Lower lobe of right lung (tissue), 2 donors: ENCODE measurements around the gene ZNF142. TPM values are rescaled to one million over a fixed set of nuclear protein-coding genes. Genes with fewer than 3 reads are reported as not detected.
A peak's percentile ranks its signal among the peaks of the same experiment; 100 is the strongest.

Experiments used
- ATAC-seq, 2 donors: fragments of 200-7000 bp; cut with Tn5 transposase; one replicate each; pipeline ENCODE4 v1.9.1; 2020 to 2022; ENCODE audit warnings: mild to moderate bottlenecking in 2 of 2, moderate library complexity in 2 of 2
- DNase-seq: peaks from one replicate; pipeline ENCODE4 v3.0.0-alpha.2; 2020
- H3K27ac ChIP-seq: fragments of 200-600 bp; one replicate; pipeline ENCODE4 v1.8.0; 2022
- H3K27me3 ChIP-seq: fragments of 200-600 bp; one replicate; pipeline ENCODE4 v1.8.0; 2022; ENCODE audit warnings: low read depth
- H3K36me3 ChIP-seq: fragments of 200-600 bp; one replicate; pipeline ENCODE4 v1.8.0; 2022; ENCODE audit warnings: mild to moderate bottlenecking
- H3K4me1 ChIP-seq: fragments of 200-600 bp; one replicate; pipeline ENCODE4 v1.8.0; 2022
- H3K4me3 ChIP-seq: fragments of 200-600 bp; one replicate; pipeline ENCODE4 v1.8.0; 2022; ENCODE audit warnings: mild to moderate bottlenecking
- H3K9me3 ChIP-seq: fragments of 200-600 bp; one replicate; pipeline ENCODE4 v1.8.0; 2022
- intact Hi-C: fragments of 100-400 bp; cut with DNase I; formaldehyde crosslinking; loops from one replicate; pipeline ENCODE4 v1.11.0; 2022
- total RNA-seq: library from RNA; stranded (reverse); fragmentation: NEBNext Ultra II Directional; extraction: Animal tissue kit (Norgen Biotek cat#: 25700); gene quantifications from one replicate; pipeline ENCODE4 v1.2.1, GENCODE V29; 2021
- TF ChIP-seq, protein P1 (sequence below): fragments of 200-600 bp; IDR thresholded peaks from one replicate; pipeline ENCODE4 v1.8.0; 2022; ENCODE audit warnings: antibody characterized with exemption, mild to moderate bottlenecking
- donor health status: DM: no; HTN: yes; CAD: no; lungs with severe emphysema.

Gene ZNF142
- total RNA-seq, 1 donor from 2014 or later: 21.1 TPM

- peak in 1 of 2 donors; percentile 17 for ATAC-seq
Measured at GRCh38 chr2:218642121-218642656, 17.2 kb downstream of the ZNF142 start.

GRCh38 chr2:218638372-218638771, 21.1 kb downstream of the ZNF142 start:
- no peaks in the 10 kb centered on the region for H3K9me3 ChIP-seq
- TF ChIP-seq, protein P1, sequence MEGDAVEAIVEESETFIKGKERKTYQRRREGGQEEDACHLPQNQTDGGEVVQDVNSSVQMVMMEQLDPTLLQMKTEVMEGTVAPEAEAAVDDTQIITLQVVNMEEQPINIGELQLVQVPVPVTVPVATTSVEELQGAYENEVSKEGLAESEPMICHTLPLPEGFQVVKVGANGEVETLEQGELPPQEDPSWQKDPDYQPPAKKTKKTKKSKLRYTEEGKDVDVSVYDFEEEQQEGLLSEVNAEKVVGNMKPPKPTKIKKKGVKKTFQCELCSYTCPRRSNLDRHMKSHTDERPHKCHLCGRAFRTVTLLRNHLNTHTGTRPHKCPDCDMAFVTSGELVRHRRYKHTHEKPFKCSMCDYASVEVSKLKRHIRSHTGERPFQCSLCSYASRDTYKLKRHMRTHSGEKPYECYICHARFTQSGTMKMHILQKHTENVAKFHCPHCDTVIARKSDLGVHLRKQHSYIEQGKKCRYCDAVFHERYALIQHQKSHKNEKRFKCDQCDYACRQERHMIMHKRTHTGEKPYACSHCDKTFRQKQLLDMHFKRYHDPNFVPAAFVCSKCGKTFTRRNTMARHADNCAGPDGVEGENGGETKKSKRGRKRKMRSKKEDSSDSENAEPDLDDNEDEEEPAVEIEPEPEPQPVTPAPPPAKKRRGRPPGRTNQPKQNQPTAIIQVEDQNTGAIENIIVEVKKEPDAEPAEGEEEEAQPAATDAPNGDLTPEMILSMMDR: no peak
- no peak overlapping the region for H3K4me3 ChIP-seq
- ATAC-seq (no peak), DNase-seq (no peak)
- H3K27ac ChIP-seq: no peak overlapping the region
- intact Hi-C loops: no loop called here
- no peaks in the 10 kb centered on the region for H3K27me3 ChIP-seq
- H3K4me1 ChIP-seq: no peaks in the 10 kb centered on the region
- H3K36me3 ChIP-seq: peaks cover 95% of the 10 kb centered on the region

More at GRCh38 chr2:218642121-218642656, 17.2 kb downstream of the ZNF142 start:
- Histone ChIP-seq H3K4me3 (no peak overlapping the region), H3K9me3 (no peaks in the 10 kb centered on the region), H3K27me3 (no peaks in the 10 kb centered on the region), H3K27ac (no peak overlapping the region), H3K36me3 (peaks cover 96% of the 10 kb centered on the region), H3K4me1 (no peaks in the 10 kb centered on the region)
- TF ChIP-seq, protein P1: no peak
- DNase-seq: no peak
- intact Hi-C loops: no loop called here

GRCh38 chr2:218635719-218636118, 23.7 kb downstream of the ZNF142 start:
- no peaks in the 10 kb centered on the region for H3K4me1 ChIP-seq
- H3K27me3 ChIP-seq: no peaks in the 10 kb centered on the region
- TF ChIP-seq, protein P1: no peak
- DNase-seq (no peak), ATAC-seq (no peak)
- H3K9me3 ChIP-seq: no peaks in the 10 kb centered on the region
- no peak overlapping the region for H3K4me3 ChIP-seq
- peaks cover 72% of the 10 kb centered on the region for H3K36me3 ChIP-seq
- intact Hi-C loops: no loop called here
- H3K27ac ChIP-seq: no peak overlapping the region

GRCh38 chr2:218631837-218632236, 27.6 kb downstream of the ZNF142 start:
- Histone ChIP-seq H3K36me3 (peaks cover 33% of the 10 kb centered on the region), H3K9me3 (no peaks in the 10 kb centered on the region), H3K4me1 (no peaks in the 10 kb centered on the region), H3K27ac (no peak overlapping the region), H3K27me3 (no peaks in the 10 kb centered on the region), H3K4me3 (no peak overlapping the region)
- DNase-seq: no peak
- intact Hi-C loops: no loop called here
- no peak for ATAC-seq
- TF ChIP-seq, protein P1: no peak

GRCh38 chr2:218627939-218628338, 31.5 kb downstream of the ZNF142 start:
- no peak overlapping the region for H3K27ac ChIP-seq

More at GRCh38 chr2:218627939-218628338, 31.5 kb downstream of the ZNF142 start:
- Histone ChIP-seq H3K27me3 (no peaks in the 10 kb centered on the region), H3K4me1 (peaks cover 4% of the 10 kb centered on the region), H3K36me3 (no peaks in the 10 kb centered on the region), H3K4me3 (no peak overlapping the region), H3K9me3 (no peaks in the 10 kb centered on the region)
- DNase-seq (no peak), ATAC-seq (no peak)
- intact Hi-C loops: no loop called here
- TF ChIP-seq, protein P1: no peak
